GM21367 (cell line): ENCODE measurements around the gene RGL1.

ENCODE experiments used
- ATAC-seq: cut with Tn5 transposase; IDR thresholded peaks from one replicate; pipeline ENCODE4 v1.9.1; 2021; ENCODE audit not compliant: unreplicated experiment

RGL1 gene

DNA sequence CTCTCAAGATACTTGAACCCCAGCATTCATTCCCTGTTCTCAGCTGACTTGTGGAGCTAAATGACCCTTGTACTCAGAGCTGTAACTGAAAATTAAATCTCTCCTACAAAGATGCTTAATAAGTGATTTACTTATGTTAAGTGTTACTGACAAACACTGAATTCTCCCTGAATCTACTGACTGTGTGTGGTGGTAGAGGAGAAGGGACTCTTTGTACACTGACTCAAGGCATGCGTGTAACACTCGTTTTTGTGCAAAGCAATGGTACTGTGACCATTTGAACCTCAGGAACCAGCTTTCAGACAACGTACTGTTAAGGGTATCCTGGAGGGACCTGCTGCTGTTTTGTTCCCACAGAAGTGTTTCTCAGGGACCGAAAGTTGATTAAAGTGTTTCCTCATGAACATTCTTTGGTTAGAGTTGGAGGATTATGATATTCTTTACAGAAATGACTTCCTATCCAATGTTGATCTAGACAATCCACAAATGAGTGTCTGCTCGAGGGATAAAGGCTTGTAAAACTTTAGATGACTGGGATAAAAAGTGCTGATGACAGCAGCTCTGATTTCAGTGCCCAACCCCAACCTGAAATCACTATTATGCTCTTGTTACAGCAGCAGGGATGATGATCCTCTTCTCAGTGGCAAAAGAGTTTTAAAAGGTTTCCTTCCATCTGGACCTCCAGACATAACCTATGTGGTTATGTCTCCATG, 12.8 kb downstream of the RGL1 start:
- no peak for ATAC-seq

DNA sequence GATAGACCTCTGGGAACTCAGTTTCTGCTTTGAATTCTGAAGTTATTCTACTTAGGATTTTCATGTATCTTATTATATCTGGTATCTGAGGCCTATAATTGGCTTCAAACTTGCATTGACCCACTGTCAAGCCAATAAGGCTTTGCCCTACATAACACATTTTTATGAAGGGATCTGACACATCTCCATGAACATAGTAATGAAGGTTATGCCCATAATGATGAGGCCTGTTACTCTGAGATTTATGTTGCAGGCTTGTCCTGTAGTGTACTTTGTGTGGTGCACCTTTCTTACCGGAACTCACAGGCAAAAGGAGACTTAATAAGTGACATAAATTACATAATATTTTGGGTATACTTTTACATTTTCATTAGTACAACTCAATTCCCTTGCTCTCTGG, 14.1 kb downstream of the RGL1 start:
- no peak for ATAC-seq

DNA sequence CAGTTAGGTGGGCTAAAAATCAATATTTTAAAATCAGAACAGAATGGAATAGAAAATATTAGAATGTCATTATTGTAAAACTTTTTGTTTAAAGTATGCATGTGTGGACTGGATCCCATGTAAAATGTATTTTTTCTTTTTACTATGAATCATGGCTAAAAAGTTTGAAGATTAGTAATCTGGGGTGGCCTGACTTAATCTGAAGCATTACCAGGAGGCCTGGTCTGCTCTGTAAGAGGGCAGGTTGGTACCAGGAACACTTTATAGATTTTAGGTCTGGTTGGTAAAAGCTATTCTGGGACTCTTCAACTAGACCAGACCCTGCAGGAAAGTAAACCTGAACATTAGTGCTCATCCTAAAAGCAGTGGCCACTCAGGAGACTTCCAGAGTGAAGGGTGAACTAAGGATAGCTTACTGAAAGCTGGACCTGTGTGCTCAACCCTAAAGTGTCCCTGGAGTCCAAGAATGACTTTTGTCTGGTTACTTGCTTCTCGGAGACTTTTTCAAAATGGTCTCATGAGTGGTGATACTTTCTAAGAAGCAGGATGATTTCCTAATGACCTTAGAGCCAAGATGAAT, 16.5 kb downstream of the RGL1 start:
- ATAC-seq = no peak

DNA sequence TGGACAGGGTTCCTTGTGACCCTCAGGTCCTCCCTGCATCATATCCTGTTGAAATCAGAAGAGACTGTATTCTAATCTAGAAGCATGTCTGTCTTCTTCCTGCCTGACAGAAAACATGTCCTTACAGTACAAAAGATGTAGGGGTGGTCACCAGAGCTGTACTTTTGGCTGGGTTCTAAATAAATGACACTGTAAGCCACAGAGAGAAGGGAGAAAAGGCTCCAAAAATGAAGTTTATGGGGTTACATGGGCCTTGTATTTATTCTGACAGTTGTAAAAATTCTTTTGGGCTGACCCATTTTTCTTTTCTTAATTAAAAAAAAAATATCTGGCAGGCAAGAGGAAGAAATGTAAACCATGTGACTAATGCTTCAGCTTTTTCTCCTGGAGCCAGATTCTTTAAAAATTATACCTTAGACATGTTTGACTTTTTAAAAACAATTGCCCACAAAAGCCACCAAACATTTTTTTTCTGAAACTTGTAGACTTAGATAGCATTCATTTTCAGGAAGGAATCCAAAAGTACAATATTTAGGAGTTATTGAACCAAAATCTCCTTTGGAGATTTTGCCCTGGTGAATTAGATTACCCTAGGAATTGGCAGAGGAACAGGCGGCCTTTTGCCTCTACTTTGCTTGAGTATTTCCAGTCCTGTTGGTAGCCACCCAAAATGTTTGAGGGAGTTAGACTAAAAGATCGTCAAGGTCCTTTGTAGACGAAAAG, 17.1 kb downstream of the RGL1 start:
- no peak for ATAC-seq

DNA sequence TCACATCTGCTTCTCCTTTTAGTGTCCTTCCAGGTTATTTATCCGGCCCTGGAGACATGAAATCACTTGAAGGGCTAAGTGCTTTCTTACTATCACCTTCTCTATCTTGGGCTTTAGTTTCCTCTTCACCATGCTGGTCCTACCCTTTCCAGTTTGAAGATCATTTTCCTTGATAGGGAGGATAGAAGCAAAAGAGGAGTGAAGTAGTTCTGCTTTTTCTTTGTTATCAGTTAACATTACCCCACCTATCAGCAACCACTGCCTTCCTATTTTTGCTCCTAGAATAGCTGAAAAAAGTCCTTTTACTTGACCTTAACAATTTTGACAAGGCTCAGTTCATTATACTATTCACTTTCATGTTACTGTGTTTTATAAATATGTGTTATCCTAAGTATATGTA, 19.4 kb downstream of the RGL1 start:
- ATAC-seq = no peak

DNA sequence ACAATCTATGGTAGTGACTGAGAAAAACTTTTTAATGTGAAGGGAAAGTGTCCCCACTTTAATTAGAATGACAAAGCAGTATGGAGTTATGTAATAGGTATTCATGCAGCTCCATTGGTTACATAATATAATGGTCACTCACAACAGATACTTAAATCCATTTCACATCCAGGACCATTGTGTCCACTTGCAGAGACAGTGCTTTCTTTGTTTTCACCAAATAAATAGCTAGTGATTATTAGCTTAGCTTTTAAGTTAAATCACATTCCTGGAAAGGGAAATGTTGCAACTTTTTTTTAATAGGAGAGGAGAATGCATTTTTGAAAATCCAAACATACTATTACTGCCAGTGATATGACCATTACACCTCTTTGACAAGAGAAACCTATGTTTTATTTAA, 22.9 kb downstream of the RGL1 start:
- no peak for ATAC-seq

DNA sequence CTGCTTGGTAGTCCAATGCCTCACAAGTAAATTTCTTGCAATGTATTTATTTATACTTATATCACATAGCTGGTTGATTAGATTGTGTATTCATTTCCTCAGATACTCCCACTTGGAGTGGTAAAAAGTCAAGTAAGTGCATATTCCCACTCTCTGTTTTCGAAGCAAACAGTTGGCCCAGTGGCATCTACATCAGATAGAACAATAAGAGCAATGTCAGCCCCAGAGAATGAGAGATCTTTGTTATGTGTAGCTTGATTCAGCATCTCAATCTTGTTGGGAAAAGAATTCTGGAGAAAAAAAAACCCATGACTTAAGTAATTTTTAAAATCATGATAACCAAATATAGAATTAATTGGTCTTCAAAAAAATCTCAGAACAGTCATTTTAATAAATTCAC, 25.5 kb downstream of the RGL1 start:
- no peak for ATAC-seq

DNA sequence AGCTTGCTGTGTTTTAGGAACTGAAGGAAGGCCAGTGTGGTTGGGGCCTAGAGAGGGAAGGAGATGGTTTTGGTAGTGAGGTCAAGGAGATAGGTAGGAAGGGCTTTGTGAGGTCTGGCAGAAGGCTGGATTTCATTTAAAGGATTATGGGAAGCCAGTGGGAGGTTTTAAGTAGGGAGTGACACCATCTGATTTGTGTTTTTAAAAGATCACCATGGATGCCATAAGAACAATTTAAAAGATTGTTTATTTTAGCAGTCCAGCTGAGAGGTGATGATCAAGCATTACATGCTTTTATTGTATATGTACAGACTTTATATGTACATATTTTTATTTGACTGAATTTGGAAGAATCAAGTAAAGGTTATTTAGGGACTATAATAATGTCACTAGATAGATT, 26.4 kb downstream of the RGL1 start:
- no peak for ATAC-seq

DNA sequence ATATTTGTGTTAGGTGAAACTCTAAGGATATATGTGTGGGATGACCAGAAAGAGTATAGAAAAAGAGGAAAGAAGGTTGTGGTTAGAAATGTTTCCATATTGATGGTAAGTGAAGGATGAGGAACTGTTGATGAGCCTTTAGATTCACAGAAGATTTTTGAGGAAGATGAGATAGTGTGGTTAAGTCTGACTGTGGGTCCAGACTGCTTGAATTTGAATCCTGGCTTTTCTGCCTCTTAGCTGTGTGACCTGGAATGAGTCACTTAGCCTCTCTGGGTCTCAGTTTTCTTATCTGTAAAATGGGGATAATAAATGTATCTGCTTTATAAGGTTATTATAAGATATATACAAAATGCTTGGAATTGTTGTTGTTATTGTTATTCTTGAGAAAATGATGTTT, 27.5 kb downstream of the RGL1 start:
- no peak for ATAC-seq

DNA sequence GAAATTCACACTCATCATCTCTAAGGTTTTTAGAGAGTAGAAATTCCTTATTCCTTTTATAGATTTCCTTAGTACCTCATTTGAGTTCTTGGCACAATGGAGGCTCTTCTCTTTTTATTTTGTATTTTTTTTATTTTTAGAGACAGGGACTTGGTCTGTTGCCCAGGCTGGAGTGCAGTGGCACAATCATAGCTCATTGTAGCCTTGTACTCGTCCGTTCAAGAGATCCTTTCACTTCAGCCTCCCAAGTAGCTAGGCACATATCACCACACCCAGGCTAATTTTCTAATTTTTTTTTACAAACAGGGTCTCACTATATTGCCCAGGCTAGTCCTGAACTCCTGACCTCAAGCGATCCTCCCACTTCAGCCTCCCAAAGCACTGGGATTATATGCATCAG, 29.6 kb downstream of the RGL1 start:
- ATAC-seq = no peak

DNA sequence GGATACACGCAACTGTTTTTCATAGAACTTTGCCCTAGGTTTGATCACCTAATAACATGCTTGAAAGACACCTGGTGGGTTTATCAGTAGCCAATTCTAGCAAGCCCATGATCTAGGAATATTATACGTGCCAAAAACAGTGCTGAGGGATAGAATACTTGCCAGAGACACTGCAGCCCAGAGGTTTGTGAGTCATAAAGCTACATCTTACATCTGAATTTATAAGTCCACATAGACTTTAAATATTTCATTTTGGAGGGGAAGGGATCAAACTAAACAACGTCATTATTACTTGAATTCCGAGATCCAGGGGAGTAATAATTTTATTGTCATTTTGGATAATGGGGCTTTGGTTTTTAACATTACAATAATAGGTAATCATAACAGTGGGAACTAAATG, 31.7 kb downstream of the RGL1 start:
- ATAC-seq = no peak

DNA sequence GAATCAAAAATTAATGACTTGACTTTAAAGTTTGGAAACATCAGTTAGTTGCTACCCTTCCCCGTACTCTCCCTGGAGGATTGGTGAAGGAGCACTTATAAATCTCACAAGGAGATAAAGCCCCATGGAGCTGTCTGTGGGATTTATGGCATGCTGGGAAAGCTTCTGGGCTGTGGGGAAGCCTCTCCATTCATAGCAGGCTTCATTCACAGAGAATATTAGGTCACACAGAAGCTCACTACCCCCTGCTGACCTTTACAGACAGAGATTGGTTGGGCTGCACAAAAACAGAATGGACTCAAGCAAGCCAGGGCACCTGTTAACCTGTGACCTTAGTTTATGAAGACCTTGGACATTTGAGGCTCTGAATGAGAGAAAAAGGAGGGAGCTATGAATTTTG, 32.1 kb downstream of the RGL1 start:
- ATAC-seq = no peak

DNA sequence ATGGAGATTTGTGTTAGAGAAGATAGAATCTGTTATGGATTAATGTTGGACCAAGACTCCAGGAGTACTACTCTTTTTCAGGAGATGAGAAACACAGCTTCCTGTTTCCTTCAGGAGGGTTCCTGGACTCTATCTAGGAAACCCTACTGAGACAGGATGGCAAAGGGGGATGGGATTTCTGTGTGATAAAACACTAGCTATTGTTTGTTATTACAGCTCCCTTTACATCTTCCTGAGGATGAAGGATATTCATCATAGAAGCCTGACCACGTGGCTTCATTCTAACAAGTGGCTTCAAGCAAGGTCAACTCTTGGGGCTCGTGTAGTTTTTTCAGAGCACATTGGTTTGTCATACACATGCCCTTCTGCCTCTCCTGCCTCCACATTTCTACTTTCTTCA, 33.3 kb downstream of the RGL1 start:
- ATAC-seq = no peak

DNA sequence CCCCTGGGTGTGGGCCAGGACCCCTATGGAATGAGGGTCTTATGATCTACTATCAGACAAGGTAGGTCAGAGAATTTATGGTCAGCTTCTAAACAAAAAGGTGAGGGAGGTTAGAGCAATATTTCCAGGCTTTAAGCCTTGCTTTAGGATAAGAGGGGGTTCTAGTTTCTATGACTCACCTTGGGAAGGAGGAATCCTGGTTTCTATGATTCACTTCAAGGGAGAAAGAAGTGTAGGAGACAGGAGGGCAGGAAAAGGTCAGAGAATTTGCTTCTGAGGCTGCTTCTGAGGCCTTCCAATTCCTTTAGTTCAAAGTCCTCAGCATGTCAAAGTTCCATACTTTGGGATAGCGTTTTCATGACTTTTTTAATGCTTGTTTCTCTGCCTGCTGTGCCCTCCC, 35.2 kb downstream of the RGL1 start:
- ATAC-seq = no peak

DNA sequence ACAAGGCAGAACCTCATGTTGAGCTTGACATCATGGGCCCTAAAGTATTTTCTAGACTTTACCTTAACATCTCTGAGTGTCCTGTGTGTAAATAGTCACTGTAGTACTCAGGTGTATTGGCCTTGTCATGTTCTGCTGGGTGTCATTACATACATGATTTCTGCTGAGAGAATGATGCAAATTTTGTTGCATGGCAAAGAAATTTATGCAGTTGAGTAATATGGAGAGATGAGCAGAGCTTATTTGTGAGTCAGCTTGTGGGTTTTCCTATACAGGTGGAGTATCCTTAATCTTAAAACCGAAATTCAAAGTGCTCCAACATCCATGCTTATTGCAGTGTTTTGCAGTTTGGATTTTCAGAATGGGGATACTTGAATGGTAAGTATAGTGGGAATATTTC, 36.6 kb downstream of the RGL1 start:
- peak; percentile 31 for ATAC-seq

DNA sequence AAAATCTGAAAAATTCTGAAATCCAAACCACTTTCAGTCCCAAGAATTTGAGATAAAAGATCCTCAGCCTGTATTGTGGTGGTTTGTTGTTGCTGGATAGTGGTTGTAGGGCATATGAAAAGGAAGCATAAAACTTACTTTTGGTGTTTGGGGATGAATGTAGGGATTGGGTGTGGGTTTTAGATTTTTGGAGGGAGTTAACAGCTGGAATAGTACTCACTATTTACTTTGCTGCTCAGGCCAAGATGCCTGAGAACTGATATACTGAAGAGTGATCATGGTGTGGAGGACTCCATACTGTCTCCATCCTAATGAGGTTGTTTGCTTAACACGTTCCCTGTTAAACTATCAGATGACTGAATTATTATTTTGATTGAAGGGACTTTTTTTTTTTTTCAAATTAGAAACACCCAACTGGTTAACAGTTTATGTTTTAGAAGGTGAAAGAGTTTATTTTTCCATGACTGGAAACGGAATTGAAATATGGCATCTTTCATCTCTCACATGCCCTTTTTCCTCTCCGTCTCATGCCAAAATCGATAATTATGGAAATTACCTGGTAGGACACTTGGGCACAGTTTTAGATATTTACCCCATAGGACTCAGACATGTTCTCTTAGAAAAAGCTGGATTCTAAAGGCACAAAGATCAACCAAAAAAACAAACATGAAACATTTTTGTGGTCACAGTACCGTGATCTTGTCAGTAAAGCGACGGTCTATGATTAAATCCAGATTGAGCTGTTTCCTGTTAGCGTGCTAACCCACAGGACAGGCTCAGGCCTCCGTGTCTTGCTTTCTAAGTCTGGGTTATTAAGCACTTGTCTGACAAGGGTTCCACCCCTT, 37.3 kb downstream of the RGL1 start:
- peak; percentile 76 for ATAC-seq

DNA sequence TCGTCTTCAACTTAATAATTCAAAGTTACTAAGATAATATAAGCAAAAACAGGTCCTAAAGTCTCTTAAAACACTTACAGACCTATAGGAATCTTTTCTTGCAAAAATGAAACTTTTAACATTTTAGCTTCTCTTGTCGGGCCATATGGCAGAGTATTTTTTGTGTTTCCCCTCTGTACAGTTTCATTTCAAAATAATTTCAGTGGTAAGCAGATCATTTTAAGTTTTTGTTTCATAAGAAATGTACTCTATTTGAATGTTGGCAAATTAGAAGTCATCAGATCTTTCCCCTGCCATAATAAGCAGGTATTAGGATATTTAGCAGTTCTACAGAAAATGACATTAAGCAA, 37.9 kb downstream of the RGL1 start:
- ATAC-seq = peak; percentile 30

DNA sequence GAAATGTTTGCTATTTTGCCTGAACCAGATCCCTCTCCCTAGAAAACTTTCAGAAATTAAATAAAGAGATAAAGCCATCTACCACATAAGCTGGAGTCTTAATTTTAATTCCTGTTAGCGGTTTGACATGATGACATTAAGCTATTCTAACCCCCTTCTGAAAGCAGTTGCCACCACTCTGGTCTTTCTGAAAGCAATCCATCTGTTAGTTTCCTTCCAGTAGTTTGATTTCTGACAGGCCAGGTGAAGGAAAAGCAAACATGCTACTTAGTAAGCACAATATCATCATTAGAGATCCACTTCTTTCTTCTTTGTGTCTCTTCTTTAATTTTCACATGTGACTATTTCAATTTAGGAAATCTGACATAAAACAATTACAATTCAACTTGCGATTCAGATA, 39.9 kb downstream of the RGL1 start:
- ATAC-seq = no peak

DNA sequence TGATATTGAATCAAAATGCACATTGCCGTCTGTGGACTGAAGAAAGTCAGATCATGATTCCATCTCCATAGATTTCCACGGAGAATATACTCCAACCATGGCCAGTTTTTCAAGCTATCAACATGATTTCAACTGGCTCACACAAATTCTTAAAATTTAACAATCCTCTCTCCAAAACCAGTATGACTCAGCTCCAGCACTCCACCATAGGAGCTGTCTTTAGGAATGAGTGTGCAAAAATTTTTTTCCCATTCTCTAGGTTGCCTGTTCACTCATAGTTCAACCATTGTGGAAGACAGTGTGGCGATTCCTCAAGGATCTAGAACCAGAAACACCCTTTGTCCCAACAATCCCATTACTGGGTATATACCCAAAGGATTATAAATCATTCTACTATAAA, 40.8 kb downstream of the RGL1 start:
- ATAC-seq = no peak

DNA sequence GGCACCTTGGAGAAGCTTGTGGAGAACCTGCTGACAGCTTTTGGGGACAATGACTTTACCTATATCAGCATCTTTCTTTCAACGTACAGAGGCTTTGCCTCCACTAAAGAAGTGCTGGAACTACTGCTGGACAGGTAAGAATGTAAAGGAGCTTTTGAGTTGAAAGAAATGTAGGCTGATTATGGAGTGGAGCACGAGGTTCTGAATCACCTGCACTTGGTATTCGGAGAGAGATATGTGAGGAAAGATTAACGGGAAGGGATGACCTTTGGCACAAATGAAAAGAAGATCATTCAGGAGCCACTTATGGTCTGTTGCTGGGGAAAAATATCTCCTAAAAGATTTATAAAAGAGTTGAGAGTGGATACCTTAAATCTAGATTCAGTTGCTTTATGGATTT, 42.7 kb downstream of the RGL1 start:
- ATAC-seq = no peak

DNA sequence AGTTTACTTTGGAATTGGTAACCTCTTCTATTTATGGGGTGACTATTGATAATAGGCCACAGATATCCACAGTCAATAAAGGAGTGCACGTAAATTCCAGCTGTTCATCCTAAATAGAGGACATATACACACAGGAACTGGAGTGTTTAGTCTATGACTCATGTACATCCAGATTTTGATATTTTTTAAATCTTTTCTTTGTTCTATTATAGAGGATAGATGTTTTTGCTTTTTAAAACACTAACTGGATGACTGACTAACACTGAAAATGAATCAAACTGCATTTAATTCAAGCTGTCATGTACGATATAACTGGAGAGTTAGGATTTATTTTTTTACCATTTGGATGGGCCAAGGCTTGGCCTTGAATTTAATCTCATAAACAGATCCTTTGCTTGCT, 45.9 kb downstream of the RGL1 start:
- ATAC-seq = no peak

DNA sequence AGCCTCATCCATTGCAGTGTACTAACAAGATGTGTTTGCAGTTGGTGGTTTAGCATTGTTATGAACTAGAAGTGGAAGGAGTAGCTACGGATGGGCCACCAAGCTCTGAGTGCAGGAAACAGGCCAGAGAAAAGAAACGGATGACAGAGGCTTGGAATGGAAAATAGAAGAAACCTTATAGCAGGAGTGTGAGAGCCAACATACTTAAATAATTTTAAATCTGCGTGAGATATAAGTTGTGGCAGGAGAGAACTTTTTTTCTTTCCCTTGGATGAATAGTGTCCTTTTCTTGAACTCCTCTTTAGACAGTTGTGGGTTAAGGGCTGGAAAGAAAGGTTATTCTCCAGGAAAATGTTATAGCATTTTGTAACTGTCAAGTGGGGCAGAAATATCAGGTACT, 54.2 kb downstream of the RGL1 start:
- no peak for ATAC-seq
